H9 (cell line): ENCODE measurements around the gene RAB43. TPM values are rescaled to one million over a fixed set of nuclear protein-coding genes. Genes with fewer than 3 reads are reported as not detected.

Experiments
- DNase-seq: peaks from one replicate; pipeline ENCODE4 v3.0.0-alpha.2; 2017
- H2AFZ ChIP-seq: one replicate; pipeline ENCODE4 v1.6.1; 2013; ENCODE audit warnings: mild to moderate bottlenecking, low read length, control low read depth, moderate library complexity
- H2AK5ac ChIP-seq: 2 replicates; pipeline ENCODE4 v1.6.1; 2013; ENCODE audit warnings: low read length, control low read depth, mixed read lengths; ENCODE audit not compliant: insufficient read length
- H2BK120ac ChIP-seq: one replicate; pipeline ENCODE4 v1.6.1; 2013; ENCODE audit warnings: low read depth, mild to moderate bottlenecking, low read length, control low read depth, inconsistent platforms; ENCODE audit not compliant: poor library complexity, severe bottlenecking
- H2BK12ac ChIP-seq: 2 replicates; pipeline ENCODE4 v1.6.1; 2013; ENCODE audit warnings: low read length, control low read depth, mixed read lengths, low read depth; ENCODE audit not compliant: insufficient read length
- H2BK15ac ChIP-seq: 2 replicates; pipeline ENCODE4 v1.6.1; 2013; ENCODE audit warnings: low read depth, low read length, control low read depth
- H2BK20ac ChIP-seq: one replicate; pipeline ENCODE4 v1.6.1; 2013; ENCODE audit warnings: low read depth, mild to moderate bottlenecking, low read length, control low read depth, inconsistent platforms; ENCODE audit not compliant: poor library complexity, severe bottlenecking
- H2BK5ac ChIP-seq: 2 replicates; pipeline ENCODE4 v1.6.1; 2013; ENCODE audit warnings: low read length, control low read depth, mixed read lengths; ENCODE audit not compliant: insufficient read length
- H3K14ac ChIP-seq: 2 replicates; pipeline ENCODE4 v1.6.1; 2013; ENCODE audit warnings: low read length, control low read depth; ENCODE audit not compliant: insufficient read depth
- H3K18ac ChIP-seq: 2 replicates; pipeline ENCODE4 v1.6.1; 2013; ENCODE audit warnings: low read depth, mild to moderate bottlenecking, mixed read lengths, low read length, control low read depth; ENCODE audit not compliant: insufficient read length
- H3K23ac ChIP-seq: 2 replicates; pipeline ENCODE4 v1.6.1; 2013; ENCODE audit warnings: low read length, control low read depth, mixed read lengths, low read depth; ENCODE audit not compliant: insufficient read length
- H3K23me2 ChIP-seq: 2 replicates; pipeline ENCODE4 v1.6.1; 2013; ENCODE audit warnings: low read depth, mild to moderate bottlenecking, mixed read lengths, low read length, control low read depth; ENCODE audit not compliant: insufficient read length, poor library complexity, severe bottlenecking
- H3K27ac ChIP-seq: 2 replicates; pipeline ENCODE4 v1.5.1; 2013; ENCODE audit warnings: low read length, control low read depth, mixed read lengths, low read depth; ENCODE audit not compliant: insufficient read length
- H3K27me3 ChIP-seq: 2 replicates; pipeline ENCODE4 v1.6.1; 2013; ENCODE audit warnings: low read length, control low read depth, inconsistent platforms; ENCODE audit not compliant: insufficient read depth
- H3K4ac ChIP-seq: 2 replicates; pipeline ENCODE4 v1.6.1; 2013; ENCODE audit warnings: low read depth, mild to moderate bottlenecking, control low read depth, inconsistent platforms, low read length, moderate library complexity
- H3K4me1 ChIP-seq: 2 replicates; pipeline ENCODE4 v1.6.1; 2013; ENCODE audit warnings: low read length, control low read depth, inconsistent platforms; ENCODE audit not compliant: insufficient read depth
- H3K4me2 ChIP-seq: 2 replicates; pipeline ENCODE4 v1.6.1; 2013; ENCODE audit warnings: low read length, control low read depth, mixed read lengths; ENCODE audit not compliant: insufficient read length, insufficient read depth
- H3K56ac ChIP-seq: 2 replicates; pipeline ENCODE4 v1.6.1; 2013; ENCODE audit warnings: low read depth, mild to moderate bottlenecking, mixed read lengths, low read length, control low read depth; ENCODE audit not compliant: insufficient read length
- H3K79me1 ChIP-seq: 2 replicates; pipeline ENCODE4 v1.6.1; 2013; ENCODE audit warnings: low read depth, mild to moderate bottlenecking, moderate library complexity, low read length, control low read depth, inconsistent platforms; ENCODE audit not compliant: insufficient read depth, poor library complexity, severe bottlenecking
- H3K79me2 ChIP-seq: 2 replicates; pipeline ENCODE4 v1.6.1; 2013; ENCODE audit warnings: low read length, control low read depth, inconsistent platforms; ENCODE audit not compliant: insufficient read depth
- H3K9ac ChIP-seq: 2 replicates; pipeline ENCODE4 v1.6.1; 2013; ENCODE audit warnings: low read length, control low read depth, mixed read lengths; ENCODE audit not compliant: insufficient read length; ENCODE audit errors: extremely low read depth
- H3K9me3 ChIP-seq: one replicate; pipeline ENCODE4 v1.6.1; 2013; ENCODE audit warnings: low read depth, low read length, inconsistent platforms; ENCODE audit not compliant: control insufficient read depth
- H3T11ph ChIP-seq: one replicate; pipeline ENCODE4 v1.6.1; 2013; ENCODE audit warnings: mild to moderate bottlenecking, low read length, control low read depth, inconsistent platforms
- H4K20me1 ChIP-seq: one replicate; pipeline ENCODE4 v1.6.1; 2013; ENCODE audit not compliant: control insufficient read depth, insufficient read length, insufficient read depth
- H4K5ac ChIP-seq: 2 replicates; pipeline ENCODE4 v1.6.1; 2013; ENCODE audit warnings: low read depth, mild to moderate bottlenecking, mixed read lengths, low read length, control low read depth; ENCODE audit not compliant: insufficient read length
- H4K8ac ChIP-seq: replicated peaks from 2 replicates; pipeline ENCODE4 v1.6.1; 2013; ENCODE audit warnings: low read length, control low read depth, mixed read lengths, low read depth; ENCODE audit not compliant: insufficient read length
- H4K91ac ChIP-seq: 2 replicates; pipeline ENCODE4 v1.6.1; 2013; ENCODE audit warnings: low read depth, mild to moderate bottlenecking, moderate library complexity, mixed read lengths, low read length, control low read depth; ENCODE audit not compliant: insufficient read length
- H3K27ac Mint-ChIP-seq, 3 experiments: 2 replicates in 2 of 3; 3 replicates in 1 of 3; pipeline ENCODE4 v1.8.0; 2020 to 2021; ENCODE audit warnings: mixed read lengths in 3 of 3, mild to moderate bottlenecking in 1 of 3, moderate library complexity in 1 of 3
- H3K27me3 Mint-ChIP-seq: 2 replicates; pipeline ENCODE4 v1.8.0; 2021; ENCODE audit warnings: low read depth, mild to moderate bottlenecking, moderate library complexity, mixed read lengths
- H3K36me3 Mint-ChIP-seq, 3 experiments: 2 replicates in 2 of 3; 3 replicates in 1 of 3; pipeline ENCODE4 v1.8.0; 2020 to 2021; ENCODE audit warnings: low read depth in 3 of 3, mixed read lengths in 3 of 3; ENCODE audit not compliant: insufficient read depth in 1 of 3
- H3K4me1 Mint-ChIP-seq, 2 experiments: 2 replicates each; pipeline ENCODE4 v1.8.0; 2020; ENCODE audit warnings: mixed read lengths in 2 of 2
- H3K4me3 Mint-ChIP-seq, 2 experiments: 2 replicates in 1 of 2; 3 replicates in 1 of 2; pipeline ENCODE4 v1.8.0; 2020 to 2021; ENCODE audit warnings: mild to moderate bottlenecking in 2 of 2, mixed read lengths in 2 of 2, moderate library complexity in 1 of 2
- H3K9me3 Mint-ChIP-seq, 2 experiments: 2 replicates in 1 of 2; 3 replicates in 1 of 2; pipeline ENCODE4 v1.8.0; 2020; ENCODE audit warnings: mild to moderate bottlenecking in 2 of 2, mixed read lengths in 2 of 2, moderate library complexity in 1 of 2
- CTCF ChIP-seq: fragments of 200-600 bp; sonication (generic); conservative IDR thresholded peaks from 3 replicates; pipeline ENCODE4 v1.8.0; 2021; ENCODE audit warnings: antibody characterized with exemption, mild to moderate bottlenecking
- WGBS: extraction: QIAGEN DNeasy Blood & Tissue Kit; methylation state at CpG from one replicate; pipeline ENCODE4 v1.1.7; 2013; ENCODE audit warnings: missing lambda C conversion rate, low lambda C conversion rate, mixed read lengths; ENCODE audit not compliant: insufficient read length; ENCODE audit errors: extremely low coverage; 5-methylcytosine and 5-hydroxymethylcytosine counted together
- total RNA-seq: library from RNA; stranded (reverse); gene quantifications from 2 replicates; pipeline ENCODE4 v1.2.1, GENCODE V29; 2021

The RAB43 gene
- total RNA-seq, 1 experiment from 2014 or later, result 13.6 TPM

GRCh38 chr3:129063091-129063640 is 58.4 kb downstream of the RAB43 start:
- Histone ChIP-seq H3K27me3 (no peaks in the 10 kb centered on the region), H3K79me1 (no peaks in the 10 kb centered on the region), H3K9ac (no peak overlapping the region), H2AK5ac (no peak overlapping the region), H2BK12ac (no peak overlapping the region), H3K4me2 (no peak overlapping the region), H3K23ac (no peak overlapping the region), H4K5ac (no peak overlapping the region), H3K4me1 (no peaks in the 10 kb centered on the region), H2AFZ (no peak overlapping the region), H3K23me2 (no peaks in the 10 kb centered on the region), H2BK5ac (no peak overlapping the region), H3K18ac (no peak overlapping the region), H3K9me3 (no peaks in the 10 kb centered on the region), H2BK20ac (no peak overlapping the region), H3K56ac (no peak overlapping the region), H4K20me1 (no peaks in the 10 kb centered on the region), H3K4ac (no peak overlapping the region), H3K14ac (no peak overlapping the region), H3K27ac (no peak overlapping the region), H2BK120ac (no peak overlapping the region), H3K79me2 (no peaks in the 10 kb centered on the region), H3T11ph (no peak overlapping the region), H4K8ac (no peak overlapping the region), H4K91ac (no peak overlapping the region), H2BK15ac (no peak overlapping the region)
- H3K4me1 Mint-ChIP-seq, result peaks cover 2 to 6% of the 10 kb centered on the region in 2 experiments; a peak in 3 of 4 replicates
- WGBS, result no CpG with 5 or more reads among the region's 10 CpGs
- H3K4me3 Mint-ChIP-seq, result no peak overlapping the region
- TF ChIP-seq CTCF, result no peak
- 0 out of 5 replicates have a peak, but pooled peaks cover 0 to 2% of the 10 kb centered on the region in 2 experiments for H3K9me3 Mint-ChIP-seq
- no peak for DNase-seq
- no peak overlapping the region; a peak in 1 of 7 replicates for H3K27ac Mint-ChIP-seq
- no peaks in the 10 kb centered on the region for H3K36me3 Mint-ChIP-seq
- H3K27me3 Mint-ChIP-seq, result peaks cover 3% of the 10 kb centered on the region
